GM12874 (cell line): ENCODE data around the gene PEF1.

ENCODE experiments used
- TF ChIP-seq, protein P1 (sequence below): IDR thresholded peaks from 2 replicates; pipeline ENCODE4 v1.5.1; 2011; ENCODE audit warnings: low read depth, mild to moderate bottlenecking, control low read depth, low read length, moderate library complexity; ENCODE audit not compliant: insufficient read depth

Gene PEF1

DNA sequence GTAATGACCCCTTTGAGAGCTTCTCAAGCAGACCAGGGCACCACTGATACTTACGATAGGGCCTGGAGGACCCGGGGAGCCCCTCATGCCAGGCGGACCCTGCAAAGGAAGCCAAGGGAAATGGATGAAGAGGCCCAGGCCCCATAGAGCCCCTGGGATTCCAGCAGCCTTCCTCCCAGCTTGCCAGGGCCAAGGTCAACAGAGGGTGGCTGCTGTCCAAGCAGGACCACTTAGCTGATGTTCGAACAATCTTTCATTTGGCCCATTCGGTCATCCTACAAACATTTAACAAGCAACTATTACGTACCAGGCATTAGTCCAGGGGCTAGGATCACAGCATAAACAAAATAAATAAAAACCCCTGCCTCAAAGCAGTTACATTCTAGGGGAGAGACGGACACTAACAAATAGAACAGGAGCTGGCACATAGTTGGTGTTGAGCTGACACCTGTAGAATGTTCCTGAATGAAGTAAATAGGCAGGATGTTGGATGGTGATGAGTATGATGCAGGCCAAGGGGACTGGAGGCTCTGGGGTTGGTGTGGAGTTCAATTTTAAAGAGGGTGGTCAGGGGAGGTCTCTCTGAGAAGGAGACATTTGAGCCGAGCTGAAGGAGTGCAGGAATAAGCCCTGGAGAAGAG is 27.0 kb upstream of the PEF1 start:
- TF ChIP-seq, protein P1, sequence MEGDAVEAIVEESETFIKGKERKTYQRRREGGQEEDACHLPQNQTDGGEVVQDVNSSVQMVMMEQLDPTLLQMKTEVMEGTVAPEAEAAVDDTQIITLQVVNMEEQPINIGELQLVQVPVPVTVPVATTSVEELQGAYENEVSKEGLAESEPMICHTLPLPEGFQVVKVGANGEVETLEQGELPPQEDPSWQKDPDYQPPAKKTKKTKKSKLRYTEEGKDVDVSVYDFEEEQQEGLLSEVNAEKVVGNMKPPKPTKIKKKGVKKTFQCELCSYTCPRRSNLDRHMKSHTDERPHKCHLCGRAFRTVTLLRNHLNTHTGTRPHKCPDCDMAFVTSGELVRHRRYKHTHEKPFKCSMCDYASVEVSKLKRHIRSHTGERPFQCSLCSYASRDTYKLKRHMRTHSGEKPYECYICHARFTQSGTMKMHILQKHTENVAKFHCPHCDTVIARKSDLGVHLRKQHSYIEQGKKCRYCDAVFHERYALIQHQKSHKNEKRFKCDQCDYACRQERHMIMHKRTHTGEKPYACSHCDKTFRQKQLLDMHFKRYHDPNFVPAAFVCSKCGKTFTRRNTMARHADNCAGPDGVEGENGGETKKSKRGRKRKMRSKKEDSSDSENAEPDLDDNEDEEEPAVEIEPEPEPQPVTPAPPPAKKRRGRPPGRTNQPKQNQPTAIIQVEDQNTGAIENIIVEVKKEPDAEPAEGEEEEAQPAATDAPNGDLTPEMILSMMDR: no peak

- TF ChIP-seq, protein P1: no peak
These were observed 26.5 kb upstream of the PEF1 start for GRCh38 chr1:31671147-31671546.

DNA sequence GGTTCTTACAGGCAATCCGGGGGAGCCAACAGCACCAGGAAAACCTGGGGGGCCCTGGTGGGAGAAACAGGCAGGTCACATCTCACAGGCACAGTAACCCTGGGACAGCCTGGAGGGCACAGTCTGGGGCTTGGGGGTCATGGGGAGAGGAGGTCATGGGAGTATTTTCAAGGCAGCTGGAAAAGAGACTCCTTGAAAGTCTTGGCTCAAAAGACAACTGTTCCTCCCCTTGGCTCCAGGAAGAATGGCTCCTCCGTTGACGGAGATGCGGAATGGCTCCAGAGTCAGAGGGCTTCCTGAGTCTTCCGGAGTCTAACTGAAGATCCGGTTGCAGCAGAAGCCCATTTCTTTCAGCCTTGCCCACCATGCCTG is 25.9 kb upstream of the PEF1 start:
- TF ChIP-seq, protein P1: no peak

DNA sequence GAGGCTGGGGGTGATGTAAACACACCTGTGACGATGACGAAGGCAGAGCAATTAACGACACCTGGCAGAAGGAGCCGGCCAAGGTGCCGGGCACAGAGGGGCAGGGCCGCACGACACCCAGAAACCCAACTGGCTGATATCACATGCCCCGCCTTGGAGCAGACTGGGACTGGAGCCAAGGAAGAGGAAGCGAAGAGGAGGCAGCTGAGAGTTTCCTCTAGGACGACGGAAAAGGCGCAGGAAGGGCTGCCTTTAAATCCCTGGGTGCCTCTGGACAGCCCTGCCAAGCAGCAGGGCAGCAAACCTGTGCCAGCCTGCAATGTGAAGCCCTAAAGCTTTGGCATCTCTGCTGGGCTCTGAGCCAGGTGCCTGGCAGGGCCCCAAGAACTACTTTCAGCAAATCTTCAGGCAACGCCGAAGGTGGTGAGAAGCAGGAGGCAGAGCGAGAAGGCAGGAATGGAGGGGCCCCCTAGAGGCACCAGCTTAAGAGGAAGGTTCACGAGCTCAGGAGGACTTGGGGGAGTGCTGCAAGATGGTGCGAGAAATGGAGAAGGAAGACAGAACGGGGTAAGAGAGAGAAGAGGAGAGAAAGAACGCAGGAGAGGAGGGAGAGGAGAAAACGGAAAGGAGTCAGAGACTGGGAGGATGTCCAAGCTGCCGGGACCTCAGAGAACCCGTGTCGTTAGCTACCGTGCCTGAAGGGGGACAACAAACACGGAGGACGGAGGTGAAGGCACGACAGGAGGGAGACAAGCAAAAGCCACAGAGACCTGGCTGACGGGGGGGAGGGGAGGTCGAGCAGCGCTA is 25.3 kb upstream of the PEF1 start:
- TF ChIP-seq, protein P1: peak; percentile 23; the same call in 1 of the 2 replicates

DNA sequence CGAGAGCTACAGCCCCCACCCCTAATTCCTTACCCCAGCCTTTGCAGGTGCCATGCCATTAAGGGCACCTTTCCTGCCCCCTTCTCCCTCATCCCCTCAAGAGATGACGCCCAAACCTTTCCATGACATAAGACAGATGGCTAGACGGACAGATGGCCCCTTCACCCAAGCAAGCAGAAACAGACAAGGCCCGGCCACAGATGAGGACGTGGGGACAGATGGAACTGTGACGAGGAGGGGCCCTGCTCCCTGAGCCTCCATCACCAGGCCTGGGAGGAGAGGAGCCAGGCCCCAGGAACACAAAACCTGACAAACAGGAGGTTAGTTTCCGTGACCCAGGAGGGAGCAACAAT is 24.7 kb upstream of the PEF1 start:
- TF ChIP-seq, protein P1: no peak

DNA sequence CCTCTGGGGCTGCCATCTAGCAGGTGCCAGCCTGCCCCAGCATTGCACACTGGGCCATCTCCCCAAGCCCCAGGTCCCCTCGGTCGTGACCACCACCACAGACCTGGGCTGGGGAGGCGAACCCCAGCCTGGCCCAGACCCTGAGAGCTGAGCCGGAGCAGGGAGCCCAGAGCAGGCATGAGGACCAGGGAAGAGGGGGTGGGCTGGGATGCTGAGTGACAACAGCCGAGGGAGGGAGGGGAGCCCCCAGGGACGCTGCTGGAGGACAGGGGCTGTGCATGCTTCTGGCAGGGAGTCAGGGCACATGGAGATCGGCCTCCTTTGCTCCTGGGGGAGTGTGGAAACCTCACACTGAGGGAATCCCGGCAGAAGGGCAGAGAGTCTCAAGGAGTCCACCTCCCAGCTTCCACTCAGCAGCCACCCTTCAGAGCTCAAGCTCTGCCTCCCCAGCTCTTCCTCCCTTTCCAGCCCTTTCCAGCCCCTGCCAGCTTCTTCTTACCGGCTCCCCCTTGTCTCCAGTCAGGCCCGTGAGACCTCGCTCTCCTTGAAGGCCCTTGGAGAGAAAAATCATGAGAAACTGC is 23.7 kb upstream of the PEF1 start:
- TF ChIP-seq, protein P1: no peak

- TF ChIP-seq, protein P1: no peak
These were observed 22.5 kb upstream of the PEF1 start for GRCh38 chr1:31667065-31667785.
